ENCODE results near the gene DAND5. TPM values are rescaled to one million over a fixed set of nuclear protein-coding genes. Genes with fewer than 3 reads are reported as not detected.

Gene DAND5
- total RNA-seq, 1 donor = not detected

GRCh38 chr19:13005861-13006370, 36.5 kb downstream of the DAND5 start:
- Histone ChIP-seq H4K20me1 (ENCODE audit: insufficient read depth, low read length) (peaks cover 71% of the 10 kb centered on the region), H3K4me1 (ENCODE audit: insufficient read depth, low read length) (peaks cover 12% of the 10 kb centered on the region), H3K36me3 (ENCODE audit: insufficient read depth, low read length) (peaks cover 11% of the 10 kb centered on the region)

GRCh38 chr19:13006431-13007281, 37.3 kb downstream of the DAND5 start:
- H3K4me3 ChIP-seq (ENCODE audit: insufficient read depth, low read length) = no peak overlapping the region
- no peak for DNase-seq (ENCODE audit: insufficient read length, low spot score, missing footprints)
- no peak overlapping the region for H2AFZ ChIP-seq (ENCODE audit: low read length)
- peaks cover 67% of the 10 kb centered on the region for H4K20me1 ChIP-seq (ENCODE audit: insufficient read depth, low read length)
- peaks cover 11% of the 10 kb centered on the region for H3K36me3 ChIP-seq (ENCODE audit: insufficient read depth, low read length)
- no peak overlapping the region for H3K27ac ChIP-seq (ENCODE audit: low read depth, low read length)
- H3K4me2 ChIP-seq (ENCODE audit: insufficient read depth, low read length) = no peak overlapping the region
- H3K9me3 ChIP-seq (ENCODE audit: low read depth, low read length) = no peaks in the 10 kb centered on the region
- no peaks in the 10 kb centered on the region for H3K27me3 ChIP-seq (ENCODE audit: insufficient read depth, low read length)
- peaks cover 98% of the 10 kb centered on the region for H3K79me2 ChIP-seq (ENCODE audit: insufficient read depth, low read length)
- H3K4me1 ChIP-seq (ENCODE audit: insufficient read depth, low read length) = peaks cover 10% of the 10 kb centered on the region
- TF ChIP-seq, protein P1, sequence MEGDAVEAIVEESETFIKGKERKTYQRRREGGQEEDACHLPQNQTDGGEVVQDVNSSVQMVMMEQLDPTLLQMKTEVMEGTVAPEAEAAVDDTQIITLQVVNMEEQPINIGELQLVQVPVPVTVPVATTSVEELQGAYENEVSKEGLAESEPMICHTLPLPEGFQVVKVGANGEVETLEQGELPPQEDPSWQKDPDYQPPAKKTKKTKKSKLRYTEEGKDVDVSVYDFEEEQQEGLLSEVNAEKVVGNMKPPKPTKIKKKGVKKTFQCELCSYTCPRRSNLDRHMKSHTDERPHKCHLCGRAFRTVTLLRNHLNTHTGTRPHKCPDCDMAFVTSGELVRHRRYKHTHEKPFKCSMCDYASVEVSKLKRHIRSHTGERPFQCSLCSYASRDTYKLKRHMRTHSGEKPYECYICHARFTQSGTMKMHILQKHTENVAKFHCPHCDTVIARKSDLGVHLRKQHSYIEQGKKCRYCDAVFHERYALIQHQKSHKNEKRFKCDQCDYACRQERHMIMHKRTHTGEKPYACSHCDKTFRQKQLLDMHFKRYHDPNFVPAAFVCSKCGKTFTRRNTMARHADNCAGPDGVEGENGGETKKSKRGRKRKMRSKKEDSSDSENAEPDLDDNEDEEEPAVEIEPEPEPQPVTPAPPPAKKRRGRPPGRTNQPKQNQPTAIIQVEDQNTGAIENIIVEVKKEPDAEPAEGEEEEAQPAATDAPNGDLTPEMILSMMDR (IDR thresholded peaks at IDR 0.05; ENCODE audit: extremely low read depth, low read depth, low read length) = no peak

More at GRCh38 chr19:13005861-13006370, 36.5 kb downstream of the DAND5 start:
- H3K27me3 ChIP-seq (ENCODE audit: insufficient read depth, low read length) = no peaks in the 10 kb centered on the region
- H2AFZ ChIP-seq (ENCODE audit: low read length) = no peak overlapping the region
- no peaks in the 10 kb centered on the region for H3K9me3 ChIP-seq (ENCODE audit: low read depth, low read length)
- H3K27ac ChIP-seq (ENCODE audit: low read depth, low read length) = no peak overlapping the region
- no peak for DNase-seq (ENCODE audit: insufficient read length, low spot score, missing footprints)
- no peak overlapping the region for H3K4me2 ChIP-seq (ENCODE audit: insufficient read depth, low read length)
- peaks cover 98% of the 10 kb centered on the region for H3K79me2 ChIP-seq (ENCODE audit: insufficient read depth, low read length)
- no peak overlapping the region for H3K4me3 ChIP-seq (ENCODE audit: insufficient read depth, low read length)
- TF ChIP-seq, protein P1 (IDR thresholded peaks at IDR 0.05; ENCODE audit: extremely low read depth, low read depth, low read length) = no peak

DNA sequence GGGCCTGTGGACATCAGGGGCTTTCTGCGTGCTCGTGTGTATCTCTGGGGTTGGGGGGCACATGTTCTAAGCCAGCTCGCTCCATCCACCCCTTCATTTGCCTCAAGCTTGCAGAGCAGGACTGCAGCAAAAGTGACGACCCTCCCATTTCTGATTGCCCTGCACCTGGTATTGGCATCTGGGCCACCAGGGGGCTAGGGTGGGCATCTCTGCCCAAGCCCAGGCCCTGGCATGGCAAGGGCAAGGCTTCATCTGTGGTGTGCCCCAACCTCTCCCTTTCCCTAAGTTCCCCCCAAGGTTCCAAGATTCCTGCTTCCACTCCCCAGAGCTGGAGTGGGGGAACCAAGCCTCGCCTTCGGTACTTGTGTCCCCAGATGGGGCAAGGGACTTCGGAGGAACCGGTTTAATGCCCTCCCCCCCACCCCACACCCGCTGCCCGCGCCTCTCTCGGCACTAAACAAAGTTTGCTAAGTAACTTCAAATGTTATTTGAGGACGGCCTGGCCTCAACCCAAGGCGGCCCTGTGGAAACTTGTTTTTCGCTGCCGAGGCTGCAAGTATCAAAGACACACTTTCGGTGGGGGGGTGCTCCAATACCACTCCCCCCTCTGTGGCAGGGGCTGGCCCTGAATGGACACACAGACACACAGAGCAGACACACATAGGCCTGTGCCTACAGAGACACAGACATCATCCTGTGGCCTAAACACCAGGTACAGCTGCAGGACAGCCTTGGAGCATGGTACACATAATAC, 38.1 kb downstream of the DAND5 start:
- no peak overlapping the region for H3K27ac ChIP-seq (ENCODE audit: low read depth, low read length)
- H4K20me1 ChIP-seq (ENCODE audit: insufficient read depth, low read length) = peaks cover 67% of the 10 kb centered on the region
- no peaks in the 10 kb centered on the region for H3K9me3 ChIP-seq (ENCODE audit: low read depth, low read length)
- no peak overlapping the region for H3K4me3 ChIP-seq (ENCODE audit: insufficient read depth, low read length)
- no peak overlapping the region for H2AFZ ChIP-seq (ENCODE audit: low read length)
- H3K4me1 ChIP-seq (ENCODE audit: insufficient read depth, low read length) = peaks cover 11% of the 10 kb centered on the region
- H3K79me2 ChIP-seq (ENCODE audit: insufficient read depth, low read length) = peaks cover 98% of the 10 kb centered on the region
- peaks cover 11% of the 10 kb centered on the region for H3K36me3 ChIP-seq (ENCODE audit: insufficient read depth, low read length)
- no peak for DNase-seq (ENCODE audit: insufficient read length, low spot score, missing footprints)
- no peaks in the 10 kb centered on the region for H3K27me3 ChIP-seq (ENCODE audit: insufficient read depth, low read length)
- H3K4me2 ChIP-seq (ENCODE audit: insufficient read depth, low read length) = no peak overlapping the region
- TF ChIP-seq, protein P1 (IDR thresholded peaks at IDR 0.05; ENCODE audit: extremely low read depth, low read depth, low read length) = no peak

Measured in osteoblast (primary cell).